ENCODE measurements around the gene WNT7B. TPM values are rescaled to one million over a fixed set of nuclear protein-coding genes. Genes with fewer than 3 reads are reported as not detected.

The WNT7B gene
- total and polyA plus RNA-seq, 7 donors, result not detected

DNA sequence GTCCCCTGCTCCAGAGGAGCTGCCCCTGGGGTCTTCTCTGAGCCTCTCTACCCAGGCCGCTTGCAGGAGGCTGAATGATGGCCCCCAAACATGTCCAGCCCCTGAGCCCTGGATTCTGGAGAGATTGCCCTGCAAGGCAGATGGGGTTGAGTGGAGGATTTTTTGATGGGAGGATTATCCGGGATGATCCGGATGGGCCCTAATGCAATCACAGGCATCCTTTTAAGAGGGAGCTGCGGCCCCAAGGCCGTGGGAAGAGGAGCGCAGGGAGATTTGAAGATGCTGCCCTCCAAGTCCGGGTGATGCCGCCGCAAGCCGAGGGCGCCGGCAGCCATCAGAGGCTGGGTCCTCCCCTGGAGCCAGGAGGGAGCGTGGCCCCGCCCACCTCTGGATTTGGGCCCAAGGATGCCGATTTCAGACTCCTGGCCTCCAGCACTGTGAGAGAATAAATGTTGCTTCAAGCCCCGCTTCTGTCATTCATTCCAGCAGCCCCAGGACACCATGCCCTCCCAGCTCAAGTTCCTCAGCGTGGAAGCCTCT is 66.0 kb downstream of the WNT7B start:
- WGBS, 2 donors, result 76 to 79% methylated on average over 17 of the region's 17 CpGs
- Histone ChIP-seq H3K36me3 (no peaks in the 10 kb centered on the region), H3K4me1 (peaks cover 0 to 7% (median 5%) of the 10 kb centered on the region in 4 donors), H3K4me3 (no peak overlapping the region), H3K27me3 (peaks cover 0 to 6% (median 0%) of the 10 kb centered on the region in 3 donors), H3K9me3 (no peaks in the 10 kb centered on the region), H3K27ac (no peak overlapping the region)
- TF ChIP-seq POLR2AphosphoS5 (IDR thresholded peaks at IDR 0.05), result no peak
- TF ChIP-seq, protein P1, sequence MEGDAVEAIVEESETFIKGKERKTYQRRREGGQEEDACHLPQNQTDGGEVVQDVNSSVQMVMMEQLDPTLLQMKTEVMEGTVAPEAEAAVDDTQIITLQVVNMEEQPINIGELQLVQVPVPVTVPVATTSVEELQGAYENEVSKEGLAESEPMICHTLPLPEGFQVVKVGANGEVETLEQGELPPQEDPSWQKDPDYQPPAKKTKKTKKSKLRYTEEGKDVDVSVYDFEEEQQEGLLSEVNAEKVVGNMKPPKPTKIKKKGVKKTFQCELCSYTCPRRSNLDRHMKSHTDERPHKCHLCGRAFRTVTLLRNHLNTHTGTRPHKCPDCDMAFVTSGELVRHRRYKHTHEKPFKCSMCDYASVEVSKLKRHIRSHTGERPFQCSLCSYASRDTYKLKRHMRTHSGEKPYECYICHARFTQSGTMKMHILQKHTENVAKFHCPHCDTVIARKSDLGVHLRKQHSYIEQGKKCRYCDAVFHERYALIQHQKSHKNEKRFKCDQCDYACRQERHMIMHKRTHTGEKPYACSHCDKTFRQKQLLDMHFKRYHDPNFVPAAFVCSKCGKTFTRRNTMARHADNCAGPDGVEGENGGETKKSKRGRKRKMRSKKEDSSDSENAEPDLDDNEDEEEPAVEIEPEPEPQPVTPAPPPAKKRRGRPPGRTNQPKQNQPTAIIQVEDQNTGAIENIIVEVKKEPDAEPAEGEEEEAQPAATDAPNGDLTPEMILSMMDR (IDR thresholded peaks at IDR 0.05), result no peak
- no peak for DNase-seq
- intact Hi-C loops (cut with DNase I), result no loop called here

DNA sequence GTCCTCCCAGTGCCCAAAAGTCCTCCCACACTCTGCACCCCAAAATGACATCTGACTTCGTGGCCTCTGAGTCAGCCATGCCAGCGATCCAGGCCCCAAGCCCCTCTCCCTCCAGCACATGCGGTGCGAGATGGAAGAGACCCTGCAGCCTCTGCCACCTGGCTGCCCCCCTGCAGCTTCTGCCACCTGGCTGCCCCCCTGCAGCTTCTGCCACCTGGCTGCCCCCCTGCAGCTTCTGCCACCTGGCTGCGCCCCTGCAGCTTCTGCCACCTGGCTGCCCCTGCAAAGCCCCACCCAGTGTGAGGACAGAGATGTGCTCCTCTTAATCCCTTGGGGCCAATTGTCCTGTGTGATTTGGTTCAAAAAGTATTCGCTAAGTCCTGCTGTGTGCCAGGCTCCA is 68.0 kb downstream of the WNT7B start:
- Histone ChIP-seq H3K4me1 (peaks cover 0 to 12% (median 9%) of the 10 kb centered on the region in 4 donors), H3K27me3 (peaks cover 0 to 6% (median 0%) of the 10 kb centered on the region in 3 donors), H3K36me3 (no peaks in the 10 kb centered on the region), H3K4me3 (no peak overlapping the region), H3K27ac (no peak overlapping the region), H3K9me3 (no peaks in the 10 kb centered on the region)
- no peak for TF ChIP-seq POLR2AphosphoS5 (IDR thresholded peaks at IDR 0.05)
- TF ChIP-seq POLR2A (IDR thresholded peaks at IDR 0.05), result no peak
- TF ChIP-seq, protein P1 (IDR thresholded peaks at IDR 0.05), result no peak
- no peak for TF ChIP-seq EP300 (IDR thresholded peaks at IDR 0.05)
- 83 to 86% methylated on average over 6 of the region's 6 CpGs for WGBS, 2 donors
- no peak for DNase-seq
- intact Hi-C loops (cut with DNase I), result no loop called here

DNA sequence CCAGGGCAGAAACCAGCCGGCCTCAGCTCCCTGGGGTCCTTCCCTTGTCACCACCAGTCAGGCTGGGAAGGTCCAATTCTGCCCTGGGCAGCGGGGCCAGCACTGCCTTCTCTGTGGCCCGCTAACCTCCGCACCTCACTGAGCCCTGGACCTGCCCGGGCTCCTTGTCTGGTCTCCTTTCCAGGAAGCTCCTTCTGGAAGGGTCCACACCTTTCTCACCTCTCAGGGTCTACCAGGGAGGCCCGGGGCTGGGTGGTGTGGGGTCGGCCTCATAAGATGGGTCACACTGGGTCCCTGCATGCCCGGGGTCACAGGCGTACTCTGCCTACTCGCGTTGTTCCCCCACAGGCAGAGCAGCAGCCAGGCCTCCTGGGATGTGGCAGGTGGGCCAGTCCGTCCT is 69.0 kb downstream of the WNT7B start:
- no peaks in the 10 kb centered on the region for H3K9me3 ChIP-seq
- H3K27ac ChIP-seq, result no peak overlapping the region
- H3K27me3 ChIP-seq, result peaks cover 0 to 11% (median 0%) of the 10 kb centered on the region in 3 donors
- WGBS, 2 donors, result 75 to 79% methylated on average over 12 of the region's 12 CpGs
- peaks cover 0 to 21% (median 19%) of the 10 kb centered on the region in 4 donors for H3K4me1 ChIP-seq
- no peaks in the 10 kb centered on the region for H3K36me3 ChIP-seq
- intact Hi-C loops (cut with DNase I), result no loop called here
- no peak overlapping the region for H3K4me3 ChIP-seq
- TF ChIP-seq POLR2AphosphoS5 (IDR thresholded peaks at IDR 0.05) (no peak), POLR2A (IDR thresholded peaks at IDR 0.05) (no peak), EP300 (IDR thresholded peaks at IDR 0.05) (no peak)
- TF ChIP-seq, protein P1 (IDR thresholded peaks at IDR 0.05), result no peak
- DNase-seq, result no peak

DNA sequence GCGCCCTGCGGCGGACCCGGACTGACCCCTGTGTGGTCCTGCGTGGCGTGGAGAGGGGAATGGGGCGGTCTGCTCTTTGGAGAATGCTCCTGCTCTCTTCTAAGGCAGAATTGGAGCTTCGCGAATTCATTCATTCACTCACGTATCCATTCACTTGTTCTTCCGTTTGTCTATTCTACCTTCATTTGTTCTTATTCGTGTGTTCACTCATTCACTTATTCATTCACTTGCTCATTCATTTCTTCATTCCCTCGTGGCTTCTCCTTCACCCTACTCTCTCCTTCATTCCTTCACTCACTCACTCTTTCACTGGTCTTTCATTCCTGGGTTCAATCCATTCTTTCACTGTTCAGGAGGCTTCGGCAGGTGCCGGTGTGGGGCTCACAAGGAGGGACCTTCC is 69.6 kb downstream of the WNT7B start:
- no peak overlapping the region for H3K4me3 ChIP-seq
- WGBS, 2 donors, result 79 to 89% methylated on average over 15 of the region's 15 CpGs
- H3K27me3 ChIP-seq, result peaks cover 0 to 14% (median 0%) of the 10 kb centered on the region in 3 donors
- no peaks in the 10 kb centered on the region for H3K9me3 ChIP-seq
- peaks cover 0 to 23% (median 19%) of the 10 kb centered on the region in 4 donors for H3K4me1 ChIP-seq
- no peaks in the 10 kb centered on the region for H3K36me3 ChIP-seq
- no peak overlapping the region for H3K27ac ChIP-seq
- no peak for DNase-seq
- intact Hi-C loops (cut with DNase I), result no loop called here
- TF ChIP-seq, protein P1 (IDR thresholded peaks at IDR 0.05), result no peak
- TF ChIP-seq POLR2AphosphoS5 (IDR thresholded peaks at IDR 0.05), result no peak
- no peak for TF ChIP-seq EP300 (IDR thresholded peaks at IDR 0.05)
- no peak for TF ChIP-seq POLR2A (IDR thresholded peaks at IDR 0.05)

DNA sequence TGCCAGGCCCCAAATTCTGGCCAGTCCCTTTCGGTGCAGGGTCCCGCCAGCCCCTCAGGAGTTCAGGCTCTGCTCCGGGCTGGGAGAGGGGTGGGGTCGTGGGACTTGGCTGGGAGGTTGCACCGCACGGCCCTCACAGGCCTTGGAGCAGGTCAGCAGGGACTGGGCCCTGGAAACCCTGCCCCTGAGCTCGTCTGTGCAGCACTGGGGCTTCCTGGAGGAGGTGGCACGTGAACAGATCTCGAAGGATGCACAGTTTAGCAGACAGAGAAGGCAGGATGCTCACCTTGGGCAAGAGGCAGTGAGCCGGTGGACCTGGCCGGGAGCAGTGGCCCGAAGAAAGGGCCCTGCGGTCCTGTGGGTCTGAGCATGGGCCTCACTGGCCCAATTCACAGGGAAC is 70.0 kb downstream of the WNT7B start:
- 77 to 90% methylated on average over 13 of the region's 13 CpGs for WGBS, 2 donors
- Histone ChIP-seq H3K27ac (no peak overlapping the region), H3K27me3 (peaks cover 0 to 14% (median 0%) of the 10 kb centered on the region in 3 donors), H3K4me3 (no peak overlapping the region), H3K9me3 (no peaks in the 10 kb centered on the region), H3K36me3 (no peaks in the 10 kb centered on the region), H3K4me1 (peaks cover 0 to 23% (median 19%) of the 10 kb centered on the region in 4 donors)
- DNase-seq, result no peak
- TF ChIP-seq POLR2A (IDR thresholded peaks at IDR 0.05) (no peak), EP300 (IDR thresholded peaks at IDR 0.05) (no peak)
- intact Hi-C loops (cut with DNase I), result no loop called here
